ENCODE measurements around the gene BLVRA.
"Not testable (repeated sequence)": the region's sequence is repeated elsewhere in the genome, so short reads cannot be mapped to it uniquely, and the experiment has no call there.

The BLVRA gene

DNA sequence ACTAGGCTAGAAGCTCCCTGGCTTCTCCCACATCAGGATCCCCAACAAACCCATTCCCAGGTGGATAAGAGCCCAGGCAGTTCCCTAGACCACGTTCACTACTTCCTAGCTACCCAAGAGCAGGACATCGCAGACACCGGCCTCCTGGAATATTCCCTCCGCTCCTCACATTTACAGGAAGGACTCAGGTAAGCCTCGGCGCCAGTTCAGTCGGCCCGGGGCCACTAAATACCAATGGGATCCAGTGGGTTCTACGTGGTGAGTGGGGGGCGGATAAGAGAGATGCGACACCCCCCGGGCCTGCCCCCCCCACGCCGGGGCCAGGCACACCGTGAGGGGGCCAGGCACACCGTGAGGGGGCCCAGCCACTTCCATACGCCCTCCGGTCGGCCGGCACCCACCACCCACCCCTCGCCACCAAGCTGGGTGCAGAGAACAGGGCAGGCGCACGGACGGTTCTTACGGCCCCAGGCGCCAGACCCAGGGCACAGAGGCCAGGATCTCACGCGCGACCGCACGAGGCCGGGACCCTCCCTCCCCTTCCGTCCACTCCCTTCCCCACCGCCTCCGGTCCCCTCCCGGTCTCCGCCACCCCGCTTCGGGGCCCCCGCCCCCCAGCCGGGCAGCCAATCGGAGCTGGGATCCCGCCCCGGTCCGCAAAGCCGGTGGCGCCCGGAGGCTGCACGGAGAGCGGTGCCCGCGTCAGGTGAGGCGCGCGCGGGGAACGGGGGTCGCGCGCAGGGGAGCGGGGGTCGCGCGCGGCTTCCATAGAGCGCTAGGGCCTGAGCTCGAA is at the start of gene BLVRA:
BLVRA (plus strand) TSS at position 652 of the 793 bp plus-strand sequence. CDS start 12,479 bp downstream, outside the sequence.
- peak; percentile 78 to 79 for ATAC-seq

GRCh38 chr7:43711503-43711902 is 47.0 kb upstream of the BLVRA start:
- ATAC-seq = no peak

- not testable (repeated sequence) for ATAC-seq
Observed at GRCh38 chr7:43715966-43716365, 42.5 kb upstream of the BLVRA start.

DNA sequence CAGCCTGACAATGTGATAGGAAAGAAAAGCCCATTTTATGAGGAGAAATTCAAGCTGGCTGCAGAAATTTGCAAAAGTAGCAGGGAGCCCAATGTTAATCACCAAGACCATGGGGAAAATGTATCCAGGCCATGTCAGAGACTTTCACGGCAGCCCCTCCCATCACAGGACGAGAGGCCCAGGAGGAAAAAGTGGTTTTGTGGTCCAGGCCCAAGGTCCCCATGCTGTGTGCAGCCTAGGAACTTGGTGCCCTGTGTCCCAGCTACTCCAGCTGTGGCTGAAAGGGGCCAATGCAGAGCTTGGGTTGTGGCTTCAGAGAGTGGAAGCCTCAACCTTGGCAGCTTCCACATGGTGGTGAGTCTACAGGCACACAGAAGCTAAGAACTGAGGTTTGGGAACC is 41.9 kb upstream of the BLVRA start:
- ATAC-seq = no peak

GRCh38 chr7:43721193-43721806 is 37.2 kb upstream of the BLVRA start:
- ATAC-seq = no peak

DNA sequence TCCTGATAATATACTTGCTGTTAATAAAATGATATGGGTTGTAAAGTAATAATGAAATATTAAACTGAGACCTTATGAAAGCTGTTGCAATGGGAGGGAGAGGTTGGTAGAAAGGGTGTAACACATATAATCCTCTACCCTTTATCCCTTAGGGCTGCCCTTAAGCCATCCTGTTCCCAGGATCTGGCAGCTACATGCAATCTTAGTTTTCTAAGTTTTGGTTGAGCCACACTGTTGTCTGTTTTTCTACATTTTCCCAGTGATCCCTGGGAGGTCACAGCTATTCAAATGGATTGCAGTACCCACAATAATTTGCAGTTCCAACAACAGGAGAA is 35.5 kb upstream of the BLVRA start:
- ATAC-seq = no peak

DNA sequence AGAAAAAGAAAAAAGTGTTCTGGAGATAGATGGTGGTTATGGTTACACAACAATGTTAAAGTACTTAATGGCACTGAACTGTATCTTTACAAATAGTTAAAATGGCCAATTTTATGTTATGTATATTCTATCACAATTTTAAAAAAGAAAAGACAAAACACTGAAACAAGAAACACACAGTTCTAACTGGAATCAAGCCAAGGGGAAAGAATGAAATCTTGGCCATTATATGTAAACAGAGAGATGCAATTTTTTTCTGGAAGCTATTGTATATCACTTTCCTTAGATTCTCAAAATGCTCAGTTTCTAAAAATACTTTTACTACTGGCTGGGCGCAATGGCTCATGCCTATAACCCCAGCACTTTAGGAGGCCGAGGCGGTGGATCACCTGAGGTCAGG is 33.2 kb upstream of the BLVRA start:
- no peak for ATAC-seq

- no peak for ATAC-seq
Observed at GRCh38 chr7:43726466-43726865, 32.0 kb upstream of the BLVRA start.

GRCh38 chr7:43727003-43727402 is 31.5 kb upstream of the BLVRA start:
- ATAC-seq = no peak

- ATAC-seq = no peak
Observed at GRCh38 chr7:43727494-43727893, 31.0 kb upstream of the BLVRA start.

DNA sequence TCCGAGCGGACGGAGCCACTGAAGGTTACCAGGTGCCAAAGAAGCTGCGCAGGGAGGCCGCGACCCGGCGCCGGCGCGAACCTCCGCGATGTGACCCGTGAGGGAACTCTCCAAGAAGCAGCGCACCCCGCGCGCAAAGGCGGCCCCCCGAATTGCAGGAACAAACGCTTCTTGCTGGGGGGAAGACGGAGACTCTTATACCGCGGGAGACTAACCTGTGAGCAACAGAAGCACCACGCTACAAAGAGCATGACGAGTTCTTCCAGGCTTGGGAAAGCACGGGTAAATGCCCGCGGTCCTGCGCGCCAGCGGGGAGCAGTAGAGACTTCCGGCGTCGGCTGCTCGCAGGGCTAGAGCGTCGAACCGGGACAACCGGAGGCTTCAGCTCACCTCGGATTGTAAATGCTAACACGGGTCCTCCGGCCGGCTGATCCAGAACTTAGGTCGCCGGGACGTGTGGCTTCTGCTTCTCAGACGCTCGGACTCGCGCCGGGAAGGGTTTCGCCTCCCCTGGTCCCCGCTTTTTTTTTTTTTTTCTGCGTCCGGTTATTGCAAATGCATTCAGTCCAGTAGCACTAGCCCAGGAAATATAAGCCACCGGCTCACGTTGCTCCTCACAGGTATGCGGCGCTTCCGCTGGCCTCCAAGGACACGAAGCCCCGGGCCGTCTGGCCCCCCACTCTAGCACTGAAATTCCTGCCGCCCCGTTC is 29.1 kb upstream of the BLVRA start, which contains the start of gene COA1:
COA1 (minus strand) TSS at position 310 of the 710 bp plus-strand sequence. CDS start 80,909 bp downstream, outside the sequence.
- ATAC-seq = peak; percentile 97 to 98

GRCh38 chr7:43729924-43730248 is 28.6 kb upstream of the BLVRA start:
- ATAC-seq = no peak

DNA sequence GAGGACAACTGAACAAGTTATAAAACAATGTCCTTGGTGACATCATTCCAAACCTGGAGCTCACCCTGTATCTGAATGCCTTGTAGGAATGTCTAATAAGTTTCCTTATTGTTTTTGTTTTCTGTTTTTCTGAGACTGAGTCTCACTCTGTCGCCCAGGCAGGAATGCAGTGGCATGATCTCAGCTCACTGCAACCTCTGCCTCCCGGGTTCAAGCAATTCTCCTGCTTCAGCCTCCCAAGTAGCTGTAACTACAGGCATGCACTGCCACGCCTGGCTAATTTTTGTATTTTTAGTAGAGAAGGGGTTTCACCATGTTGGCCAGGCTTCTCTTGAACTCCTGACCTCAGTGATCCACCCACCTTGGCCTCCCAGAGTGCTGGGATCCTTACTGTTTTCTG is 27.0 kb upstream of the BLVRA start:
- ATAC-seq = not testable (repeated sequence)

- not testable (repeated sequence) for ATAC-seq
Observed at GRCh38 chr7:43734575-43735332, 23.7 kb upstream of the BLVRA start.

GRCh38 chr7:43735403-43735801 is 23.1 kb upstream of the BLVRA start:
- ATAC-seq = no peak

DNA sequence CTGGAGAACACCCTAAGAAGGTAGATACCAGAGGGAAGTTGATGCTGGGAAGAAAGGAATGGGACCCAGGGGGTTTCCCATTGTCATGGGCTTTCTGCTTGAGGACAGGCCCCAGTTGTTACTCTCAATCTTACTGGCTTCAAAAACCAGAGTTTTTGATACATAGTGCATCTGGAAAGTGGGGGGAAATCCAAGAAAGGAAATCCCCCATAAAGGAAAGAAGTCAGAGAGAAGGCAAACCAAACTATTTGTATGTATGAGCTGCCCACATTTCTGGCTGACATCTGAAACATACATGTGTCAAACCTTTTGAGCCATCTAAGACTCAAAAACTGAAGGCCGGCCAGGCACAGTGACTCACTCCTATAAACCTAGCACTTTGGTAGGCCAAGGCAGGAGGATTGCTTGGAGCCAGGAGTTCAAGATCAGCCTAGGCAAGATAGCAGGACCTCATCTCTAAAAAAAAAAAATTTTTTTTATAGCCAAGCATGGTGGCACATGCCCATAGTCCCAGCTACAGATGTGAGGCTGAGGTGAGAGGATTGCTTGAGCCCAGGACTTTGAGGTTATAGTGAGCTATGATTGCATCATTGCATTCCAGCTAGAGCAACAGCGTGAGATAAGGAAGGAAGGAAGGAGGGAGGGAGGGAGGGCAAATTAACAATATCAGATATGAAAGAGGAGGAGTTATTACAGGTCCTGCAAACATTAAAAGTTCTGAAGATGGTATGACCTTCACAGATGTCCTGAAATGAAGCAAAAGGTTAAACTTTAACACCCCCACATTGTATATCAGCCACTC is 22.5 kb upstream of the BLVRA start:
- peak; percentile 77 to 87 for ATAC-seq

DNA sequence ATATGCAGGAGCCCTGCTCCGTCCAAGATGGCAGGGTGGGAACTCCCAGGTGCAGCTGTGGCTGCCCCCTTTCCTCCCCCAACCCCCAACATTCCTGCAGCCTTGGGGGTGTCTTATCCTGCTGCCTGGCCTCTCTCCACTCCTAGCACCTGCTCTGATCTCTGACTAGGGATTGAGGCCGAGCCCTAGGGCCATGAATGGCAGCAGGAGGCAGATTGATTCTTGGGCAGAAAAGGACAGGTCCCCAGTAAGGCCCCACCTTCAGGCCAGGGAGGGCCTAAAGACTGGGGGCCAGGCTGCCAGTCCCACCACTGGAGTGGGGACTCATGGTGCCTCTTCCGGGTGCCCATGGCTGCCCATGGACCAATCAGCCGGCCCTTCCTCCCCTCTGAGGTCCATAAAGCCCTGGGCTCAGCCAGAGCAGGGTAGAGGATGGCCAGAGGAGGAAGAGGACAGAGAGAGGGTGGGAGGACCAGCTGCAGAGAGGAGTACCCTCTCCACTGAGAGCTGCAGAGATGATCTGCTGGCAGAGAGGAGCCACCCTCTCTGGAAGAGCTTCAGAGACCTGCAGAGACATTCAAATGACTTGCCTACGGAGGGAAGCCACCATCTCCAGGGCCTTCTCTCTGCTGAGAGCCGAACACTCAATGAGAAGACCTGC is 20.9 kb upstream of the BLVRA start:
- no peak for ATAC-seq

GRCh38 chr7:43742692-43743091 is 15.8 kb upstream of the BLVRA start:
- no peak for ATAC-seq

GRCh38 chr7:43747328-43748105 is 11.0 kb upstream of the BLVRA start:
- ATAC-seq = no peak

GRCh38 chr7:43749383-43749940 is 9.0 kb upstream of the BLVRA start:
- no peak for ATAC-seq

Data from activated CD4-positive, CD25-positive, alpha-beta regulatory T cell treated with anti-CD3 and anti-CD28 coated beads, Interleukin-2, amount 50 U/mL, for 24 hours (primary cell).